ENCODE results near the gene ACTN1.

ACTN1 gene

DNA sequence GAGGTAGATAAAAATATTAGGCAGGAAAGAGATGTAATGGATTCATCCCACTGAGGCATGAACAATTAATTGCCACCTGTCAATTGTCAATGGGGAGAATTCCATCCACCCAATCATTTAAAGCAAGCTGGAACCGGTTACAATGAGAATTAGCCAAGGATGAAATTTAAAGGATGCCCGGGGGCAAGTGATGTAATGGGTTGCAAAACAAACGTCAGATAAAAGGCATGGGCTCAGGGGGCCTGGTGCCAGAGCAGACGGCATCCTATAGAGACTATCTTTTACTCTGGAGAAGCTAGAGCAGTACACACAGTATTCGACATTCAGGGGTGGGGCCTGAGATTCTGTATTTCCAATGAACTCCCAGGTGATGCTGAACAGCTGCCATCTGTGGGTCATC is 105.7 kb downstream of the ACTN1 start (continued):
- TF ChIP-seq, protein P1, sequence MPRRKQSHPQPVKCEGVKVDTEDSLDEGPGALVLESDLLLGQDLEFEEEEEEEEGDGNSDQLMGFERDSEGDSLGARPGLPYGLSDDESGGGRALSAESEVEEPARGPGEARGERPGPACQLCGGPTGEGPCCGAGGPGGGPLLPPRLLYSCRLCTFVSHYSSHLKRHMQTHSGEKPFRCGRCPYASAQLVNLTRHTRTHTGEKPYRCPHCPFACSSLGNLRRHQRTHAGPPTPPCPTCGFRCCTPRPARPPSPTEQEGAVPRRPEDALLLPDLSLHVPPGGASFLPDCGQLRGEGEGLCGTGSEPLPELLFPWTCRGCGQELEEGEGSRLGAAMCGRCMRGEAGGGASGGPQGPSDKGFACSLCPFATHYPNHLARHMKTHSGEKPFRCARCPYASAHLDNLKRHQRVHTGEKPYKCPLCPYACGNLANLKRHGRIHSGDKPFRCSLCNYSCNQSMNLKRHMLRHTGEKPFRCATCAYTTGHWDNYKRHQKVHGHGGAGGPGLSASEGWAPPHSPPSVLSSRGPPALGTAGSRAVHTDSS (tag by site-specific recombination; IDR thresholded peaks at IDR 0.05), result no peak
- no peak for TF ChIP-seq ZSCAN23 (tag by site-specific recombination; IDR thresholded peaks at IDR 0.05)
- no peak for TF ChIP-seq ZNF37A (tag by site-specific recombination; IDR thresholded peaks at IDR 0.05)
- no peak for TF ChIP-seq ZNF660 (tag by site-specific recombination; IDR thresholded peaks at IDR 0.05)
- TF ChIP-seq ZNF843 (tag by site-specific recombination; IDR thresholded peaks at IDR 0.05), result no peak
- no peak for TF ChIP-seq ZNF140 (tag by site-specific recombination; IDR thresholded peaks at IDR 0.05)

DNA sequence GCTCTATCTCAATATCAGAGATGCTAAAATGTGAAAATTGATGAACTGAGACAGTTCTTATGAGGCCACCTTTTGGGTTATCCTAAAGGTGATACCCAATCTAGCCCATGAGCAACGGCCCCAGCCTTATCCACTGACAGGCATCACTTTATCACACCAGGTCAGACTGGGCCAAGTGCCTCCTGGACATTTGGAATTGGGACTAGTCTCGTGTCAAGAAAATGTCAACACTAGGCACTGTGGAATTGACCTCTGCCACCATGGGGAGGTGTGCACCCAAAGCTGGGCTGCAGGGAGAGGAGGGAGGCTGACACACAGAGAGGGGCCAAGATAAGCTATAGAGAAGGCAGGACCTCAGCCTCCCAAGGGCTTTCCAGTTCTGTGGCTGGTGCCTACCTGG is 107.7 kb downstream of the ACTN1 start:
- peaks cover 8 to 42% of the 10 kb centered on the region in 2 experiments; a peak in 2 of 3 replicates for H3K36me3 ChIP-seq (ENCODE audit: control insufficient read depth in 2 of 2, insufficient read depth in 1 of 2, low read length in 2 of 2)
- no peaks in the 10 kb centered on the region for H3K4me1 ChIP-seq (ENCODE audit: control insufficient read depth, insufficient read depth, low read length)
- ChIA-PET CTCF (interaction anchor here (1.4 to 1.8 kb wide), 4 partner anchors 9 to 236 kb away, joined by 3 to 5 read pairs (median 4); no protein-coding TSS in a partner anchor), POLR2A (interaction anchor here (0.6 kb wide), 1 partner anchor 542 kb away, joined by 4 read pairs; no protein-coding TSS in a partner anchor)
- TF ChIP-seq ZXDB (tag by site-specific recombination; IDR thresholded peaks at IDR 0.05) (no peak), ZNF621 (tag by site-specific recombination; IDR thresholded peaks at IDR 0.05) (no peak), FEZF1 (tag by site-specific recombination; IDR thresholded peaks at IDR 0.05) (no peak), ZNF354C (tag by site-specific recombination; IDR thresholded peaks at IDR 0.05; ENCODE audit: borderline replicate concordance, low read depth) (no peak), ZNF501 (tag by site-specific recombination; IDR thresholded peaks at IDR 0.05) (no peak), ZNF114 (tag by site-specific recombination; IDR thresholded peaks at IDR 0.05) (no peak), ZNF175 (tag by site-specific recombination; IDR thresholded peaks at IDR 0.05) (no peak), ZNF174 (tag by site-specific recombination; IDR thresholded peaks at IDR 0.05) (no peak), ZNF404 (tag by site-specific recombination; IDR thresholded peaks at IDR 0.05) (no peak), ZSCAN23 (tag by site-specific recombination; IDR thresholded peaks at IDR 0.05) (no peak), ZNF623 (tag by site-specific recombination; IDR thresholded peaks at IDR 0.05) (no peak)
- TF ChIP-seq, protein P2, sequence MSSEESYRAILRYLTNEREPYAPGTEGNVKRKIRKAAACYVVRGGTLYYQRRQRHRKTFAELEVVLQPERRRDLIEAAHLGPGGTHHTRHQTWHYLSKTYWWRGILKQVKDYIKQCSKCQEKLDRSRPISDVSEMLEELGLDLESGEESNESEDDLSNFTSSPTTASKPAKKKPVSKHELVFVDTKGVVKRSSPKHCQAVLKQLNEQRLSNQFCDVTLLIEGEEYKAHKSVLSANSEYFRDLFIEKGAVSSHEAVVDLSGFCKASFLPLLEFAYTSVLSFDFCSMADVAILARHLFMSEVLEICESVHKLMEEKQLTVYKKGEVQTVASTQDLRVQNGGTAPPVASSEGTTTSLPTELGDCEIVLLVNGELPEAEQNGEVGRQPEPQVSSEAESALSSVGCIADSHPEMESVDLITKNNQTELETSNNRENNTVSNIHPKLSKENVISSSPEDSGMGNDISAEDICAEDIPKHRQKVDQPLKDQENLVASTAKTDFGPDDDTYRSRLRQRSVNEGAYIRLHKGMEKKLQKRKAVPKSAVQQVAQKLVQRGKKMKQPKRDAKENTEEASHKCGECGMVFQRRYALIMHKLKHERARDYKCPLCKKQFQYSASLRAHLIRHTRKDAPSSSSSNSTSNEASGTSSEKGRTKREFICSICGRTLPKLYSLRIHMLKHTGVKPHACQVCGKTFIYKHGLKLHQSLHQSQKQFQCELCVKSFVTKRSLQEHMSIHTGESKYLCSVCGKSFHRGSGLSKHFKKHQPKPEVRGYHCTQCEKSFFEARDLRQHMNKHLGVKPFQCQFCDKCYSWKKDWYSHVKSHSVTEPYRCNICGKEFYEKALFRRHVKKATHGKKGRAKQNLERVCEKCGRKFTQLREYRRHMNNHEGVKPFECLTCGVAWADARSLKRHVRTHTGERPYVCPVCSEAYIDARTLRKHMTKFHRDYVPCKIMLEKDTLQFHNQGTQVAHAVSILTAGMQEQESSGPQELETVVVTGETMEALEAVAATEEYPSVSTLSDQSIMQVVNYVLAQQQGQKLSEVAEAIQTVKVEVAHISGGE (tag by site-specific recombination; conservative IDR thresholded peaks at IDR 0.05; ENCODE audit: low read depth), result no peak
- TF ChIP-seq, protein P3, sequence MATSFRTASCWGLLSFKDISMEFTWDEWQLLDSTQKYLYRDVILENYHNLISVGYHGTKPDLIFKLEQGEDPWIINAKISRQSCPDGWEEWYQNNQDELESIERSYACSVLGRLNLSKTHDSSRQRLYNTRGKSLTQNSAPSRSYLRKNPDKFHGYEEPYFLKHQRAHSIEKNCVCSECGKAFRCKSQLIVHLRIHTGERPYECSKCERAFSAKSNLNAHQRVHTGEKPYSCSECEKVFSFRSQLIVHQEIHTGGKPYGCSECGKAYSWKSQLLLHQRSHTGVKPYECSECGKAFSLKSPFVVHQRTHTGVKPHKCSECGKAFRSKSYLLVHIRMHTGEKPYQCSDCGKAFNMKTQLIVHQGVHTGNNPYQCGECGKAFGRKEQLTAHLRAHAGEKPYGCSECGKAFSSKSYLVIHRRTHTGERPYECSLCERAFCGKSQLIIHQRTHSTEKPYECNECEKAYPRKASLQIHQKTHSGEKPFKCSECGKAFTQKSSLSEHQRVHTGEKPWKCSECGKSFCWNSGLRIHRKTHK (tag by site-specific recombination; IDR thresholded peaks at IDR 0.05), result no peak
- H3K4me3 ChIP-seq (ENCODE audit: low read depth, low read length), result no peak overlapping the region
- H3K9me3 ChIP-seq (ENCODE audit: control insufficient read depth, insufficient read depth, low read depth, low read length), result no peaks in the 10 kb centered on the region
- no peak overlapping the region for H3K27ac ChIP-seq (ENCODE audit: extremely low read depth, low read depth, low read length)

DNA sequence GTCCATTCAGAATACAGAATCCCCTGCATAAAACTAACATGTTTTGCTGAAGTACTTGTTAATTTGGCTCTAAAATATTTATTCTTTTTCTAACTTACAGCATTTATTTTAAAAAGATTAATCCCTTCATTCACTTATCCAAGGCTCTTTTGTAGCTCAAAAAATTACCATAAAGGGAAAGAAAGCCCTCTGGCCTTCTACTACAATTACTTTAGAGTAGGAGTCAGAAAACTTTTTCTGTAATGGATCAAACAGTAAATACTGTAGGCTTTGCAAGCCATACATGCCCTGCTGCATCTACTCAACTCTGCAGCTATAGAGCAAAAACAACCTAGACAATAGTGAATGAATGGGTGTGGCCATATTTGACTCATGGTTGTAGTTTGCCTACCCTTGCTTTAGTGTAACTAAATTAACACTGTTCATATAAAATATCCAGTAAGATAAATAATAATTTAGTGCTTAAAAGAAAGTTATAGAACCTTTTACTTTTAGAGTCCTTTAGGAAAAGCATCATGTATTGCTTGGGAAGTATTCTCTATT is 112.0 kb downstream of the ACTN1 start:
- Histone ChIP-seq H3K4me3 (ENCODE audit: low read depth, low read length) (no peak overlapping the region), H3K27ac (ENCODE audit: extremely low read depth, low read depth, low read length) (no peak overlapping the region), H3K4me1 (ENCODE audit: control insufficient read depth, insufficient read depth, low read length) (no peaks in the 10 kb centered on the region), H3K9me3 (ENCODE audit: control insufficient read depth, insufficient read depth, low read depth, low read length) (no peaks in the 10 kb centered on the region), H3K36me3 (ENCODE audit: control insufficient read depth in 2 of 2, insufficient read depth in 1 of 2, low read length in 2 of 2) (peaks cover 0 to 6% of the 10 kb centered on the region in 2 experiments; a peak in 1 of 3 replicates)
- CTCF ChIA-PET, result interaction anchor here (0.6 to 2.3 kb wide), 3 partner anchors 44 to 618 kb away, joined by 4 to 12 read pairs (median 7); no protein-coding TSS in a partner anchor
- POLR2A ChIA-PET, result no interaction called here
- TF ChIP-seq ZNF830 (tag by site-specific recombination; IDR thresholded peaks at IDR 0.05; ENCODE audit: low read depth) (no peak), ZNF677 (tag by site-specific recombination; IDR thresholded peaks at IDR 0.05) (no peak)
